Loucy (cell line): ENCODE data around the gene USP7.

ENCODE experiments used
- H2AFZ ChIP-seq: fragments of 200-600 bp; sonication (generic); 2 replicates; pipeline ENCODE4 v1.6.0; 2016; ENCODE audit warnings: antibody characterized with exemption, mild to moderate bottlenecking, low read length, moderate library complexity
- H3F3A ChIP-seq: fragments of 200-600 bp; 2 replicates; pipeline ENCODE4 v1.6.0; 2016; ENCODE audit warnings: antibody characterized with exemption, low read depth, mild to moderate bottlenecking
- H3K27me3 ChIP-seq: fragments of 200-600 bp; sonication (generic); 2 replicates; pipeline ENCODE4 v1.6.1; 2014; ENCODE audit warnings: low read length, mild to moderate bottlenecking; ENCODE audit not compliant: insufficient read depth, poor library complexity, severe bottlenecking
- H3K36me3 ChIP-seq: fragments of 200-600 bp; sonication (generic); 2 replicates; pipeline ENCODE4 v1.6.1; 2016; ENCODE audit warnings: low read length; ENCODE audit not compliant: insufficient read depth
- H3K4me1 ChIP-seq: fragments of 200-600 bp; sonication (generic); 2 replicates; pipeline ENCODE4 v1.5.1; 2014; ENCODE audit warnings: low read length, mild to moderate bottlenecking; ENCODE audit not compliant: insufficient read depth, poor library complexity, severe bottlenecking
- H3K4me2 ChIP-seq: fragments of 200-600 bp; sonication (generic); 2 replicates; pipeline ENCODE4 v1.6.0; 2014; ENCODE audit warnings: antibody characterized with exemption, low read length, low read depth, mild to moderate bottlenecking; ENCODE audit not compliant: poor library complexity, severe bottlenecking
- H3K4me3 ChIP-seq: fragments of 200-600 bp; sonication (generic); 2 replicates; pipeline ENCODE4 v1.5.1; 2014; ENCODE audit warnings: low read length, mild to moderate bottlenecking, mixed read lengths; ENCODE audit not compliant: poor library complexity, severe bottlenecking
- H3K79me2 ChIP-seq: fragments of 200-600 bp; sonication (generic); 2 replicates; pipeline ENCODE4 v1.6.1; 2014; ENCODE audit warnings: low read length; ENCODE audit not compliant: insufficient read depth
- H3K9ac ChIP-seq: fragments of 200-600 bp; sonication (generic); 2 replicates; pipeline ENCODE4 v1.6.0; 2014; ENCODE audit warnings: mild to moderate bottlenecking, low read depth, low read length, moderate library complexity; ENCODE audit not compliant: poor library complexity, severe bottlenecking
- H3K9me2 ChIP-seq: fragments of 200-600 bp; sonication (generic); replicated peaks from 2 replicates; pipeline ENCODE4 v1.6.1; 2016; ENCODE audit warnings: low read depth, low read length, mixed read lengths
- H3K9me3 ChIP-seq: fragments of 200-600 bp; sonication (generic); 2 replicates; pipeline ENCODE4 v1.6.1; 2014; ENCODE audit warnings: mild to moderate bottlenecking, antibody characterized with exemption, low read length, low read depth; ENCODE audit not compliant: insufficient read depth
- H4K20me1 ChIP-seq: fragments of 200-600 bp; sonication (generic); 2 replicates; pipeline ENCODE4 v1.6.0; 2014; ENCODE audit warnings: antibody characterized with exemption, low read length, mild to moderate bottlenecking; ENCODE audit not compliant: insufficient read depth, poor library complexity, severe bottlenecking
- EZH2phosphoT487 ChIP-seq: fragments of 200-600 bp; IDR thresholded peaks from 2 replicates; pipeline ENCODE4 v1.6.1; 2018; ENCODE audit warnings: antibody characterized with exemption, mild to moderate bottlenecking, moderate library complexity, borderline replicate concordance
- TF ChIP-seq, protein P1 (sequence below): fragments of 200-600 bp; sonication (generic); conservative IDR thresholded peaks from 2 replicates; pipeline ENCODE4 v1.5.1; 2014; ENCODE audit warnings: mild to moderate bottlenecking, antibody characterized with exemption, low read length

USP7 gene

DNA sequence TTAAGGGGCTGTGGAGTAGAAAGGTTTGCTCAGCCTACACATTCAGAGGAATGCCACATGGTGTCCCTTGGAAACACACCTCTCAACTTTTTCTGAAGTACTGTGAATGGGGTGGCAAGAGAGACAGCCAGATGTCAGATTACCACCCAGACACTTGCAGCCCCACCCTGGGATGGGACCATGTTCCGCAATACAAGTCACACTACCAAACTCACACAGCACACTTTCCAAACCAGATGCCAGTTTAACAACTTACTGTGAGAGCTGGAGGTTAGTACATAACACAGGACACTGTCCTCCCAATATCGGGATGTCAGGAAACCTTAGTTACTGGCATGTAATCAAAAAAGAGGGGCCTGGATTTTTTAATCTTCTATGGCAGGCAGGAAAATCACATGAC lies 7.9 kb downstream of the USP7 start:
- Histone ChIP-seq H3K9ac (no peak overlapping the region), H3K36me3 (no peaks in the 10 kb centered on the region), H4K20me1 (peaks cover 81% of the 10 kb centered on the region), H3K9me3 (no peaks in the 10 kb centered on the region), H3K9me2 (no peaks in the 10 kb centered on the region), H3F3A (no peaks in the 10 kb centered on the region), H3K4me1 (peaks cover 29% of the 10 kb centered on the region), H3K4me2 (no peak overlapping the region), H3K4me3 (no peak overlapping the region), H2AFZ (no peak overlapping the region), H3K27me3 (no peaks in the 10 kb centered on the region), H3K79me2 (peaks cover 94% of the 10 kb centered on the region)
- TF ChIP-seq, protein P1, sequence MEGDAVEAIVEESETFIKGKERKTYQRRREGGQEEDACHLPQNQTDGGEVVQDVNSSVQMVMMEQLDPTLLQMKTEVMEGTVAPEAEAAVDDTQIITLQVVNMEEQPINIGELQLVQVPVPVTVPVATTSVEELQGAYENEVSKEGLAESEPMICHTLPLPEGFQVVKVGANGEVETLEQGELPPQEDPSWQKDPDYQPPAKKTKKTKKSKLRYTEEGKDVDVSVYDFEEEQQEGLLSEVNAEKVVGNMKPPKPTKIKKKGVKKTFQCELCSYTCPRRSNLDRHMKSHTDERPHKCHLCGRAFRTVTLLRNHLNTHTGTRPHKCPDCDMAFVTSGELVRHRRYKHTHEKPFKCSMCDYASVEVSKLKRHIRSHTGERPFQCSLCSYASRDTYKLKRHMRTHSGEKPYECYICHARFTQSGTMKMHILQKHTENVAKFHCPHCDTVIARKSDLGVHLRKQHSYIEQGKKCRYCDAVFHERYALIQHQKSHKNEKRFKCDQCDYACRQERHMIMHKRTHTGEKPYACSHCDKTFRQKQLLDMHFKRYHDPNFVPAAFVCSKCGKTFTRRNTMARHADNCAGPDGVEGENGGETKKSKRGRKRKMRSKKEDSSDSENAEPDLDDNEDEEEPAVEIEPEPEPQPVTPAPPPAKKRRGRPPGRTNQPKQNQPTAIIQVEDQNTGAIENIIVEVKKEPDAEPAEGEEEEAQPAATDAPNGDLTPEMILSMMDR, result no peak
- no peak for TF ChIP-seq EZH2phosphoT487

DNA sequence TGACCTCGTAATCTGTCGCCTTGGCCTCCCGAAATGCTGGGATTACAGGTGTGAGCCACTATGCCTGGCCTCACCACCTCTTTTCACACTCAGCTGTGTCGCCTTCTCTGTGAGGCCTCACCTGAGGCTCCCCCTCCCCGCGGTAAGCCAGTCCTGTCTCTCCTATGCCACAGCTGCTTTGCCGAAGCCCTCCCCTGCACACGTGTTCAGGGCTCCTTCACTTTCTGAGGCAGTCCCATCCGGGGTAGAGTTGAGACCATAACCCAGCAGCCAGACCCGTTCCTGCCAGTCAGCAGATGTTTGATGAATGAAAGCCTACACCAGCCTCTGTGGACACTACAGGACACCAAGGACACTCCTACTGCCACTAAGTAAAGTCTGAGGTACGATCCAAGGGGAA lies 10.6 kb downstream of the USP7 start:
- no peaks in the 10 kb centered on the region for H3K36me3 ChIP-seq
- H2AFZ ChIP-seq, result no peak overlapping the region
- no peak overlapping the region for H3K4me3 ChIP-seq
- peaks cover 12% of the 10 kb centered on the region for H3K4me1 ChIP-seq
- TF ChIP-seq, protein P1, result no peak
- TF ChIP-seq EZH2phosphoT487, result no peak
- H3K79me2 ChIP-seq, result peaks cover 93% of the 10 kb centered on the region
- no peaks in the 10 kb centered on the region for H3K9me2 ChIP-seq
- H3F3A ChIP-seq, result no peaks in the 10 kb centered on the region
- H3K27me3 ChIP-seq, result no peaks in the 10 kb centered on the region
- H3K9ac ChIP-seq, result no peak overlapping the region
- no peaks in the 10 kb centered on the region for H3K9me3 ChIP-seq
- no peak overlapping the region for H3K4me2 ChIP-seq
- peaks cover 82% of the 10 kb centered on the region for H4K20me1 ChIP-seq

DNA sequence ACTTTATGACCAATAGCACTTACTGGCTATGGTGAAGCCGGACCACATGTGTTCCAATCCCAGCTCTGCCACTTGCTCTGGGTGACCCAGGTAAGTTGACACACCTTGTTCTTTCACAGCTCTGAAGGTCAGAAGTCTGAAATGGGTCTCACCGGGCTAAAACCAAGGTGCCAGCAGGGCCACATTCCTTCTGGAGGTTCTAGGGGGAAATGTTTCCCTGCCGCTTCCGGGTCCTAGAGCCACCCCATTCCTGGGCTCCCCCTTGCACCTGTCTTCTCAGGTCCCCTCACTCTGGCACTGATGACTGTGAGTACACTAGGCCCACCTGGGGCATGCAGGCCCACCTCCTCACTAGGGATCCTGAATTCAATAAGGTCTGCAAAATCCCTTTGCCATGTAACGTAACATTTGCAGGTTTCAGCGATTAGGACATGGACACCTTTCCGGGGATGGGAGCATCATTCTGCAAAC lies 11.4 kb downstream of the USP7 start:
- no peaks in the 10 kb centered on the region for H3K27me3 ChIP-seq
- no peak overlapping the region for H3K9ac ChIP-seq
- H3K4me2 ChIP-seq, result no peak overlapping the region
- TF ChIP-seq EZH2phosphoT487, result no peak
- TF ChIP-seq, protein P1, result no peak
- no peak overlapping the region for H2AFZ ChIP-seq
- no peak overlapping the region for H3K4me3 ChIP-seq
- no peaks in the 10 kb centered on the region for H3F3A ChIP-seq
- H3K9me2 ChIP-seq, result no peaks in the 10 kb centered on the region
- H3K9me3 ChIP-seq, result no peaks in the 10 kb centered on the region
- peaks cover 93% of the 10 kb centered on the region for H3K79me2 ChIP-seq
- H3K36me3 ChIP-seq, result no peaks in the 10 kb centered on the region
- peaks cover 82% of the 10 kb centered on the region for H4K20me1 ChIP-seq
- H3K4me1 ChIP-seq, result peaks cover 6% of the 10 kb centered on the region
